Glomerular visceral epithelial cell (primary cell): ENCODE results near the gene CTDP1.

Experiments used
- DNase-seq: peaks from one replicate; pipeline ENCODE4 v3.0.0-alpha.2; 2016; ENCODE audit errors: extremely low spot score

Gene CTDP1

DNA sequence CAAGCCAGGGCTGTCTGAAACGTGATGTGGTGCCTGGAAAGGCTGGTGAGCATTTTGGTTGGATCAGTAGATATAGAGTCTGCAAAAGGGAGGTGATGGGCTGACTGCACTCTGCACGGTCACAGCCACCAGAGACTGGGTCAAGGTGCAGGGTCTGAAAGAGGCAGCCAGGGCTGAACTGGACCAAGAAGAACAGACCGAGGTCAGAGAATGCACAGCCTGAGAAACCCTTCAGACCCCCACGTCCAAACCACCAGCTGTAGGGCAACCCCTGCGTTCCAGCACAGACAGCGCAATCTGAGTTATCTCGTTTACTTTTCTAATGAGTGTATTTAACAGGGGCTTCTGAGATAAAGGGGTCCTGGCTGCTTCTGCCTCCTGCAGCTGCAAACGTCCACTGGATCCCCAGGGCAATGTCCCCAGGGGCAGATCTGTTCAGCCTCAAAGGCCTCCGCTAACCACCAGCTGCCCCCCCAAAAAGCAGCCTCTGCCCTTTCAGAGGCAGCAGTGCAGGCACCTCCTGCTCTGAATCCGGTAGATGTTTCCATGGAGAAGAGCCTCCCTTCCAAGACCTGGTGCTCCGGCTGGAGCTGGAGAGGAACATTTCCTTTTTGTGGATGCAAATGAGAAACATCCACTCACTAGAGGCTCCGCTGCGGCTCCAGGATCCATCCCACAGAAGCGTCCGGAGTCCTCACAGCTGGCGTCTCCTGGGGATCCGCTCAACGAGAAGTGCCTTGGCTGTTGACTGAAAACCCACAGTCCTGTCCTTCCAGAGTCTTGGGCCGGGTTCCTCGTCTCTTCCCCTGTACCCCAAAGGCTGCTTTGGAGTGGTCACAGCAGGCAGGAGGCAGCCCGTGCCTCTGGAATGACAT lies 117.2 kb downstream of the CTDP1 start:
- no peak for DNase-seq

DNA sequence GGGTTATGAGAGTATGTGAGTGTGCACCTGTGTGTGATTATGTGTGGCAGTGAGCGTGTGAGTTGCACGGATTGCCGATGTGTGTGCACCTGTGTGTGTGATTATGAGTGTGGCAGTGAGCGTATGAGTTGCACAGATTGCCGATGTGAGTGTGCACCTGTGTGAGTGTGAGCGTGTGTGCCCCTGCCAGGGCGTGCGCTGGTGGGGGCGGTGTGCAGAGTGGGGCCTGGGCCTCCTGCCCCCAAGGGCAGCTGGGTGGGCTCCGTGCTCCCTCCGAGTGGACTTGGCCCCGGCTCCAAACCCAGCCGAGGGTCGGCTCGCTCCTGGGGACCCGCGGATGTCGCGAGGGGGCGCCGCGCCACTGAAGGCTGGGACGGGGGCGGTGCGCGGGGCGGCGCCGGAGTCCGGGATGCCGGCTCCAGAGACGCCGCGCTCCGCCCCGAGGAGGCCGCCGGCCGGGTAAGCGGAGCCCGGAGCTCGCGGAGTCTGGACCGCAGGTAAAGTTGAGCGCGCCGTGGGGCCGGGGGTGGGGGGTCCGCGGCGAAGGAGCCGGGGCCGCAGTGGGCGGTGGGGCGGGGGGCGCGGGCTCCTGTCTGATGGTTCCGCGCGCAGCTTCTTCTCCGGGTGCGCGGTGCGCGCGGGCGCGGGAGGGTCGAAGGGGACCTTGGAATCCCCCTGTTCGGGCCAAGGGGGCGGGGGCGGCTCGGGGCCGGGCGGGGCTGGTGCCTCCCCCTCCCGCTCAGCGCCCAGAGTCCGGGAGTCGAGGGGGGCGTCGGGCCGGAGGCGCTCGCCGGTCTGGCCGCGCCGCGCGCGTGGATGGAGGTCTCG lies 118.1 kb downstream of the CTDP1 start, which contains the start of gene KCNG2:
Gene KCNG2, plus strand, starts transcription at position 421 of the 828 bp plus-strand sequence. CDS start 65,730 bp downstream, outside the sequence.
- no peak for DNase-seq

DNA sequence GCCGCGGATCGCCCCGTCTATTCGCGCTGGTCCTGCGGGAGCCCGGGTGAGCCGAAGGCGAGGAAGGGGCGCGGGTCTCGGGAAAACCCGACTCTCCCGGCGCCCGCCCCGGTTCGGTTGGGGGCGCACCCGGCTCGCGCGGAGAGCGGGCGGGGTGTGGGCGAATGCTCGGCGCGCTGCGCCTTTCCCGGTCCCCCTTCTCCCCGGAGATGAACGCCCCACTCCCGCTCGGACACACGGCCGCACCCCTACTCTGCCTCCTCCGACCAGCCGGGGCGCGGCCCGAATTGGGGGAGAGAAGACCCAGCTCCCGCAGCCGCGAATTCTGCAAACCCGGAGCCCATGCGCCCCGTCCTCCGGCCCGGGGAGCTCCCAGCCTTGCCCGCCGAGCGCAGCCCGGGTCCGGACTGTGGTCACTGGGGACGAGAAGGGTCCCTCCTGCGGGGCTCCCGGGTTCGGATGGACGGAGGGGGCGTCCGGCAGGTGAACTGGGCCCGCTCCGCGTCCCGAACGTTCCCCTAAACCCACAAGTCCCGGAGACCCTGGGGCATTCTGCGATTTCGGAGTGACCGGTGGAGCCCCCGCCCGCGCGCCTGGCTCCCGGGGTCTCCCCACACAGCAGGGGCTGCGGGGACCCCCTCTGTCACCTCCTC lies 118.9 kb downstream of the CTDP1 start:
- no peak for DNase-seq

DNA sequence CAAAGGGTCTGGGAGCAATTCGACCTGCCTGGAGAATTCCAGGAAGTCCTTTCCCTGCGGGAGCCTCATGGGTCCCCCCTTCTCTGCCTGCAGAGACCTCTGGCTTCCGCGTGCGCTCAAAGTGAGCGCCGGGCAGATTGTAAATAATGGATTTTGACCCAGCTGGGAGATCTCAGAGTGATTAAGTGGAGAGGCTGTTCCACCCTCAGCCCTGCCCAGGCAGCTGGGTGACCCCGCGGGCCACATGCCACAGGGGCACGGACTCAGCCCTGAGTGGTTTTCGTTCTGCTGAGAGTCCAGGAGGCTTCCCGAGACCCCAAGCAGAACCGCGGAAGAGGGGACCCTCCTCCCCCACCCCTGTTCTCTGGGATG lies 119.4 kb downstream of the CTDP1 start:
- DNase-seq: no peak

DNA sequence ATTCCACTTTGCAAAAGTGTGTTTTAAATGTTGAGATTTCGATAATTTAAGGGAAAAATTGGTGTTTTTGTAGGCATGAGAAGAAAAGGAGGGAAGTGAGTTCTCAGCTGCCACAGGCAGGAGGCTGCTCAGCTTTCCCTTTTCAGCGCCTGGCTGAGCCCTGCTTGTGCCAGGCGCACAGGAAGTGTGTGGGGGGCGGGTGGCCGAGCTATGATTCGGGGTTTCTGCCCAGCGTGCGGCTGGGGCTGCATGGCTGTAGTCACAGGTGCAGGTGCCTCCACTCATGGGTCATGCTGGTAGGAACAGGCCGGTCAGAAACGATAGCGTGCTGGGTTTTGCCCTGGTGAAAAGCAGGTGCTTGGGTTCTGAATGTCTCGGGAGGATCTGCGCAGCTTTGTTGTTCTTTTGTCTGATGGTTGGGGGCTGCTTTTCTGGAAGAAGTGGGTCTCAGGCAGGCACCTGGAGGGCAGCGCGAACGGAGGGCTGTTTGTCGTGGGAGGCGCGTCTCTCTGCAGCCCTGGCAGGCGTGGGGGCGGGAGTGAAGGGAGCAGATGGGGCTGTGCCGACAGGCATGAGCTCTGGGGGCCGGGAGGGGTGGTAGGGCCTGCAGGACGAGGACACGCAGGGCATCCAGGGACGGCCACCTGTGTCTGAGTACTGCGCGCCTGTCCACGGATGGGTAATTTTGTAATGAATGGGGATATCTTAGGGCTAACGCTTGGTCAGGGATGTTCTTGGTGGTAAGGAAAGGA lies 120.2 kb downstream of the CTDP1 start:
- no peak for DNase-seq

DNA sequence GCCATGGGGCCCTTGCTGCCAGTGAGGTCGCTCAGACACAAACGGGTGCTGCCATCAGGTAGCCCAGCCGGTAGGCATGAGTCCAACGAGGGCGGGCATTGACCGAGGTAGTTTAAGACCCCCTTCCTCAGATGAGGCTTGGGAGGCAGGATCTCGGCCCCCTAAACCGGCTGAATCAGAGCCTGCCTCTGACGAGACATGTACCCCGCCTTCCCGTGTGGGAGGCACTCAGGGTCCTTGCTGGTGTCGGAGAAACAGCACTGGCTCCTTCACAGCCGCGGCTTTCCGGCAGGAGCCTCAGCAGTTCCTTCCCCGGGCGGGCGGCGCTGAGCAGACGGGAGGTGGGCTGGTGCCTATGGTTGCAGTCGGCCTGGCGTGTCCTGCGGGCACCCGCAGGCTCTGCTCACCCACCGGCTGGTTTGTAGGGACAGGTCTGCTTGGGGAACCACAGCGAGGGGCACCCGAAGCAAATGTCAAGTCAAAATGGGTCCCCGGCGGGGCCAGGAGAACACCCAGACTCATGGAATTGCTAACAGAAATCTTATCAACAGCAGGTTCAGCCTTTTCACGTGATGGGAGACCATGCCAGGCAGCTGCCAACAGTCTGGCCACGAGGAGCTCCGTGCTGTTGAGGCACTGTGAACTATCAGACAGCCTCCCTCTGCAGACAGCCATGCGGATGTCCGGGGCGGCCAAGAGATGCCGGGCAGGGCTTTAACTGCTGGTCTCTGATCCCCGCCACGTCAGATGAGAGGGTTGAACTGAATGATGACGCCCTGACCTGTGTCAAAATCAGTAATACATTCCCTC lies 121.0 kb downstream of the CTDP1 start:
- no peak for DNase-seq

DNA sequence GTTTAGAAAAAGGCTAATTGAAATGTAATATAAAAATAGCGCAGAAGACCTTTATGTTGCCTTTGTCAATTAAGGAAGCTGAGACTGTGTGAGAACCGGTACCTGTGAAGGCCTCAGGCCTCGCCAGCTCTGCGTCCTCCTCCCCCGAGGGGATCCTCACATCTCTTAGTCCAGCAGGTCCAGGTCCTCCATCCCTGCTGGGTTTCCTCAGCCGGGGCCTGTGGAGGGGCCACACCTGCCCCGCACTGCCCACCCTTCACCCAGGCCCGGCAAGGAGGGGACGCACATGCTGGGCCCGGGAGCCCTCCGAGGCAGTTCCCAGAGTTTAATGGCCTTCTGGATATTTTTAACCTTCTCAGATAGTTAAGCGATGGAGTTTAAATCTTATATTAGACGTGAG lies 121.6 kb downstream of the CTDP1 start:
- no peak for DNase-seq

DNA sequence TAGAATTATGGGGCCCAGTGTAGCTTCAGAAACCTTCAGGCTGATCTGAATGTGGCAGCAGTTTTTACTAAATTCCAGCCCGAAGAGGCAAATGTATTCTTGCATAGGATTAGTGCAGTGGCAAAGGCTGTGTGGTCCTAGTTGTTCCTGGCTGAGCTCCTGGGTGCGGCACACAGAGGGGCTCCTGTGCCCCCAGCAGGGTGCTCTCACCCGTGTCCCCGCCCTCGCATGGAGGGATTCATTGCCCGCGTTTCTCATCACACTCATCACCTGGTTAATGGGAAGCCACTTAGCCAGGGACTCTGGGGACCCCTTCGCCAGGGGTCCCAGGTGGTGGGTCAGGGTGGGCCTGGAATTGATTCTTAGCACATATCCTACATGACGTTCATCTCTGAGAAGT lies 122.0 kb downstream of the CTDP1 start:
- DNase-seq: no peak

DNA sequence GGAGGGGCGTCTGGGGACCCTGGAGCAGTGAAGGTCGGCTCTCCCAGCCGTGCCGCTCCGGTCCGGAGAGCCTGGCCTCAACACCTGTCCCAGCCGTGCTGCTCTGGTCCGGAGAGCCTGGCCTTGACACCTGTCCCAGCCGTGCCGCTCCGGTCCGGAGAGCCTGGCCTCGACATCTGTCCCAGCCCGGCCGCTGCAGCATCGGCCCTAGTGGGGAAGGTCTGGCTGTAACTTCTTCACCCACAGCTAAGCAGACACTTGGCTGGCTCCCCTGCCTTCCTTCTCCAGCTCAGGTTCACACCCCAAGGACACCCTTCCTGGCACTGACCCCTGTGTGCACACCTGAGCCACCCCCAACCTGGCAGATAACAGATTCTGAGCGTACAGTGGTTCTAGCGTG lies 122.7 kb downstream of the CTDP1 start:
- no peak for DNase-seq

DNA sequence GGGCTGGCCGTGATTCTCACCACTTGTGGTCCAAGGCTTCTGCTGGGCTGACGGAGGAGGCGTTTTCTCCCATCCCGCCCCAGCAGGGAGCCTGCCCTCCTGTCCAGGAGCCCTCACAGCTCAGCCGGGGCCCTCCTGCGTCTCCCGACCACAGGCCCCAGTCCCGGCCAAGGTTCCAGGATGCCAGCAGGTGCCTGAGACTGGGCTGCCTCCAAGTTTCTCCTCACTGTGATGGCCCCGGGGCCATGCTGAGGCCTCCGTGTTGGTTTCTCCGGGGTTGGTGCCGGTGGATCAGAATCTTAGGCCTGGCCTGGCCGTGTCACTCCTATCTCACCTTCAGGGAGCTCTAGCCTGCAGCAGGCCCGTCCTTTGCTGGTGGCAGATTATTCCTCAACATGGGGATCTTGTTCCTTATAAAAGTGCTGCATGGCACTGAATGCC lies 124.0 kb downstream of the CTDP1 start:
- no peak for DNase-seq
